Measurements from ENCODE around the gene KCNAB1. TPM values are rescaled to one million over a fixed set of nuclear protein-coding genes. Genes with fewer than 3 reads are reported as not detected.

Gene KCNAB1
- total RNA-seq, 1 experiment from 2014 or later, result 1.0 TPM

DNA sequence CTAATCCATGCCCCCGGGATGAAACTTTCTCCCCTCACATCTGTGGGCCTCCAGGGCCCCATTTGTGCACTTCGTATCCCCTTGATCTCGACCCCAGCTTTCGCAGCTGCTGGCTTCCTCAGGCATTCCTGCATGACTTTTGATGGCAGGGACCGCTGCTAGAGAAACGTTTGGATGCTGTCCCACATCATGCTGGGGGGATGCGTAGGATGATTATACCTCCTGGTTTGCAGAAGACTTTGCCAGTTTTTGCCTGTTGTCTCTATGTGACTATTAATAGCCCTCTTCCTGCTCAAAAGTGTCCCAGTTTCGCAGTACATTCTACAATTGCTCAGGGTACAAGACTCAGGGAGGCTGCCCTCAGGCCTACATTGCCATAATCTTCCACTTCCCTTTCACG, 10.4 kb upstream of the KCNAB1 start (continued):
- no peak for TF ChIP-seq RORB (CRISPR knock-in tag; IDR thresholded peaks at IDR 0.05)
- no peak for TF ChIP-seq TEAD4 (CRISPR knock-in tag; IDR thresholded peaks at IDR 0.05)
- TF ChIP-seq CREB1 (CRISPR knock-in tag; IDR thresholded peaks at IDR 0.05), result no peak
- TF ChIP-seq SOX15 (CRISPR knock-in tag; IDR thresholded peaks at IDR 0.05), result no peak
- TF ChIP-seq SP1 (CRISPR knock-in tag; conservative IDR thresholded peaks at IDR 0.05), result no peak

DNA sequence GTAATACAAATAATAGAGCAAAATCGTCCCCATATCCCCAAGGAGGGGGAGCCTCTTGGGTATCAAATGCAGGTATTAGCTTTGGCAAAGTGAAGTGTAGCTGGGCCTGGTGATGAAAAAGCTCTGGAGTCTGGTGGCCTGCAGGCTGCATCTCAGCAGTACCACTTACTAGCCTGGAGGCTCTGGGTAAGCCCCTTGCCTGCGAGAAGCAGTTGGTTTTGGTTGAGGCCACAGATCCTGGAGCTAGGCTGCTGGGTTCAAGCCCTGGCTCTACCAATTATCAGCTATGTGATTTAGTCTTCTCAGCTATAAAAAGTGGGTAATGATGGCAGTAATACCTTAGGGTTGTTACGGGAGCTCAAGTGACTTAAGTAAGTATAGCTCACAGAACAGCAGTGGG, 6.1 kb downstream of the KCNAB1 start:
- Mint-ChIP-seq H3K36me3 (no peaks in the 10 kb centered on the region), H3K4me1 (no peaks in the 10 kb centered on the region), H3K9me3 (no peaks in the 10 kb centered on the region), H3K27me3 (ENCODE audit: low read depth) (no peaks in the 10 kb centered on the region), H3K27ac (no peak overlapping the region), H3K4me3 (no peak overlapping the region)
- CTCF ChIA-PET, result interaction anchor here (1.6 kb wide), 1 partner anchor 24 kb away, joined by 3 read pairs; no protein-coding TSS in a partner anchor
- no peak for ATAC-seq
- TF ChIP-seq TEAD4 (CRISPR knock-in tag; IDR thresholded peaks at IDR 0.05), result no peak
- TF ChIP-seq, protein P1, sequence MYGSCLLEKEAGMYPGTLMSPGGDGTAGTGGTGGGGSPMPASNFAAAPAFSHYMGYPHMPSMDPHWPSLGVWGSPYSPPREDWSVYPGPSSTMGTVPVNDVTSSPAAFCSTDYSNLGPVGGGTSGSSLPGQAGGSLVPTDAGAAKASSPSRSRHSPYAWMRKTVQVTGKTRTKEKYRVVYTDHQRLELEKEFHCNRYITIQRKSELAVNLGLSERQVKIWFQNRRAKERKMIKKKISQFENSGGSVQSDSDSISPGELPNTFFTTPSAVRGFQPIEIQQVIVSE (CRISPR knock-in tag; IDR thresholded peaks at IDR 0.05; ENCODE audit: borderline replicate concordance), result no peak
- no peak for TF ChIP-seq EMX1 (CRISPR knock-in tag; IDR thresholded peaks at IDR 0.05)
- TF ChIP-seq NR3C1 (CRISPR knock-in tag; conservative IDR thresholded peaks at IDR 0.05; ENCODE audit: low read depth), result no peak
- no peak for TF ChIP-seq ZNF396 (CRISPR knock-in tag; IDR thresholded peaks at IDR 0.05; ENCODE audit: borderline replicate concordance)
- no peak for TF ChIP-seq NR2C2 (CRISPR knock-in tag; IDR thresholded peaks at IDR 0.05)
- no peak for TF ChIP-seq KAT7 (CRISPR knock-in tag; IDR thresholded peaks at IDR 0.05; ENCODE audit: borderline replicate concordance)
- no peak for TF ChIP-seq ESRRA (CRISPR knock-in tag; IDR thresholded peaks at IDR 0.05; ENCODE audit: borderline replicate concordance)
- POLR2A ChIA-PET, result no interaction called here
- no peak for DNase-seq (ENCODE audit: low spot score)

DNA sequence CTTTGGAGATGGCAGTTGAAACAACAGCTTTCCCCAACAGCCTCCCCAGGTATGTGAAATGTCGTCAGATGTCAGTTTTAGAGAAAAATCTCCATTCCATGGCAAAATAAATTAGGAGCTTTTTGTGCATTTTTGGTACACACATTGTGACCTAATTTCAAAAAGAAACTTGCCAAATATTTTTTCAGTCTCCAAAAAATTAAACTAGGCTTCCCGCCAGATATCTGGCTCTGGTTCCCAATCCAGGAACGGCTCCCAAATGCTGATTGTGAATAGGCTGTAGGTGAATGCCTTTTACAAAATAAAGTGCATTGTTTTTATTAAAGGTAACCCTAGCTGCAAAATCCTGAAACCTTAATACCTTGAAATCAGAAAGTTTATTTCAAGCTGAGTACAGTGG, 10.9 kb downstream of the KCNAB1 start:
- no peaks in the 10 kb centered on the region for H3K27me3 Mint-ChIP-seq (ENCODE audit: low read depth)
- ATAC-seq, result no peak
- DNase-seq (ENCODE audit: low spot score), result no peak
- H3K27ac Mint-ChIP-seq, result no peak overlapping the region
- ChIA-PET POLR2A (no interaction called here), CTCF (interaction anchor here (1.3 kb wide), 1 partner anchor 18 kb away, joined by 3 read pairs; no protein-coding TSS in a partner anchor)
- no peaks in the 10 kb centered on the region for H3K36me3 Mint-ChIP-seq
- no peak overlapping the region for H3K4me3 Mint-ChIP-seq
- H3K4me1 Mint-ChIP-seq, result no peaks in the 10 kb centered on the region
- no peaks in the 10 kb centered on the region for H3K9me3 Mint-ChIP-seq
- TF ChIP-seq SMAD3 (CRISPR knock-in tag; IDR thresholded peaks at IDR 0.05; ENCODE audit: borderline replicate concordance) (no peak), TEAD4 (CRISPR knock-in tag; IDR thresholded peaks at IDR 0.05) (no peak), MYBL2 (CRISPR knock-in tag; IDR thresholded peaks at IDR 0.05) (no peak), ZNF396 (CRISPR knock-in tag; IDR thresholded peaks at IDR 0.05; ENCODE audit: borderline replicate concordance) (no peak), ZNF423 (CRISPR knock-in tag; IDR thresholded peaks at IDR 0.05) (no peak), HMGA2 (CRISPR knock-in tag; IDR thresholded peaks at IDR 0.05) (no peak), TEAD1 (CRISPR knock-in tag; IDR thresholded peaks at IDR 0.05) (no peak), RORB (CRISPR knock-in tag; IDR thresholded peaks at IDR 0.05) (no peak), ZNF416 (CRISPR knock-in tag; IDR thresholded peaks at IDR 0.05) (no peak), ESRRA (CRISPR knock-in tag; IDR thresholded peaks at IDR 0.05; ENCODE audit: borderline replicate concordance) (no peak), SMAD4 (CRISPR knock-in tag; IDR thresholded peaks at IDR 0.05) (no peak), NFE2L1 (CRISPR knock-in tag; IDR thresholded peaks at IDR 0.05) (no peak), ZNF138 (CRISPR knock-in tag; conservative IDR thresholded peaks at IDR 0.05) (no peak)
- TF ChIP-seq, protein P2, sequence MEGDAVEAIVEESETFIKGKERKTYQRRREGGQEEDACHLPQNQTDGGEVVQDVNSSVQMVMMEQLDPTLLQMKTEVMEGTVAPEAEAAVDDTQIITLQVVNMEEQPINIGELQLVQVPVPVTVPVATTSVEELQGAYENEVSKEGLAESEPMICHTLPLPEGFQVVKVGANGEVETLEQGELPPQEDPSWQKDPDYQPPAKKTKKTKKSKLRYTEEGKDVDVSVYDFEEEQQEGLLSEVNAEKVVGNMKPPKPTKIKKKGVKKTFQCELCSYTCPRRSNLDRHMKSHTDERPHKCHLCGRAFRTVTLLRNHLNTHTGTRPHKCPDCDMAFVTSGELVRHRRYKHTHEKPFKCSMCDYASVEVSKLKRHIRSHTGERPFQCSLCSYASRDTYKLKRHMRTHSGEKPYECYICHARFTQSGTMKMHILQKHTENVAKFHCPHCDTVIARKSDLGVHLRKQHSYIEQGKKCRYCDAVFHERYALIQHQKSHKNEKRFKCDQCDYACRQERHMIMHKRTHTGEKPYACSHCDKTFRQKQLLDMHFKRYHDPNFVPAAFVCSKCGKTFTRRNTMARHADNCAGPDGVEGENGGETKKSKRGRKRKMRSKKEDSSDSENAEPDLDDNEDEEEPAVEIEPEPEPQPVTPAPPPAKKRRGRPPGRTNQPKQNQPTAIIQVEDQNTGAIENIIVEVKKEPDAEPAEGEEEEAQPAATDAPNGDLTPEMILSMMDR (IDR thresholded peaks at IDR 0.05), result no peak
- TF ChIP-seq, protein P3, sequence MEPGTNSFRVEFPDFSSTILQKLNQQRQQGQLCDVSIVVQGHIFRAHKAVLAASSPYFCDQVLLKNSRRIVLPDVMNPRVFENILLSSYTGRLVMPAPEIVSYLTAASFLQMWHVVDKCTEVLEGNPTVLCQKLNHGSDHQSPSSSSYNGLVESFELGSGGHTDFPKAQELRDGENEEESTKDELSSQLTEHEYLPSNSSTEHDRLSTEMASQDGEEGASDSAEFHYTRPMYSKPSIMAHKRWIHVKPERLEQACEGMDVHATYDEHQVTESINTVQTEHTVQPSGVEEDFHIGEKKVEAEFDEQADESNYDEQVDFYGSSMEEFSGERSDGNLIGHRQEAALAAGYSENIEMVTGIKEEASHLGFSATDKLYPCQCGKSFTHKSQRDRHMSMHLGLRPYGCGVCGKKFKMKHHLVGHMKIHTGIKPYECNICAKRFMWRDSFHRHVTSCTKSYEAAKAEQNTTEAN (CRISPR knock-in tag; IDR thresholded peaks at IDR 0.05), result no peak

All from WTC11 (cell line).